GM12878 (cell line): ENCODE measurements around the gene EPHB1. TPM values are rescaled to one million over a fixed set of nuclear protein-coding genes. Genes with fewer than 3 reads are reported as not detected.

Experiments
- CEBPB ChIP-seq, 2 experiments: fragments of 150-350 bp in 1 of 2; IDR thresholded peaks; 2 replicates each; pipeline ENCODE4 v1.6.1; 2012 to 2014; ENCODE audit warnings: low read depth in 2 of 2, low read length in 2 of 2, borderline replicate concordance in 1 of 2, inconsistent platforms in 1 of 2
- CTCF ChIP-seq, 3 experiments: IDR thresholded peaks in 2 of 3; conservative IDR thresholded peaks in 1 of 3; 2 replicates each; pipeline ENCODE4 v1.5.1; 2011; ENCODE audit warnings: low read depth in 3 of 3, low read length in 3 of 3, mild to moderate bottlenecking in 3 of 3, control low read depth in 2 of 3, moderate library complexity in 2 of 3, inconsistent platforms in 1 of 3, mixed read lengths in 1 of 3; ENCODE audit not compliant: control insufficient read depth in 2 of 3, insufficient read depth in 1 of 3; ENCODE audit errors: extremely low read depth in 1 of 3
- DPF2 ChIP-seq: fragments of 450-650 bp; IDR thresholded peaks from 2 replicates; pipeline ENCODE4 v1.6.1; 2017; ENCODE audit warnings: mild to moderate bottlenecking
- E4F1 ChIP-seq: fragments of 450-650 bp; IDR thresholded peaks from 2 replicates; pipeline ENCODE4 v1.6.1; 2018; ENCODE audit warnings: borderline replicate concordance, mild to moderate bottlenecking; ENCODE audit not compliant: partially characterized antibody
- ETV6 ChIP-seq, 2 experiments: fragments of 450-650 bp in 1 of 2; IDR thresholded peaks in 1 of 2; conservative IDR thresholded peaks in 1 of 2; 2 replicates each; pipeline ENCODE4 v1.6.1; 2014; ENCODE audit warnings: antibody characterized with exemption in 1 of 2, borderline replicate concordance in 1 of 2, low read depth in 1 of 2, mild to moderate bottlenecking in 1 of 2, moderate library complexity in 1 of 2
- HDGF ChIP-seq: fragments of 450-650 bp; IDR thresholded peaks from 2 replicates; pipeline ENCODE4 v1.6.1; 2016; ENCODE audit warnings: antibody characterized with exemption
- MEF2A ChIP-seq: IDR thresholded peaks from 2 replicates; pipeline ENCODE4 v1.6.1; 2011; ENCODE audit warnings: low read depth, mild to moderate bottlenecking, low read length, moderate library complexity; ENCODE audit not compliant: insufficient read depth
- MEF2B ChIP-seq: fragments of 450-650 bp; IDR thresholded peaks from 2 replicates; pipeline ENCODE4 v1.6.1; 2018; ENCODE audit warnings: mild to moderate bottlenecking, moderate library complexity; ENCODE audit not compliant: partially characterized antibody, poor library complexity, severe bottlenecking
- MXI1 ChIP-seq: fragments of 150-350 bp; IDR thresholded peaks from 2 replicates; pipeline ENCODE4 v1.6.1; 2011; ENCODE audit warnings: low read depth, mild to moderate bottlenecking, inconsistent platforms, low read length, improper control_type of control experiment
- NBN ChIP-seq: fragments of 450-650 bp; IDR thresholded peaks from 2 replicates; pipeline ENCODE4 v1.6.1; 2016
- PAX8 ChIP-seq: fragments of 450-650 bp; IDR thresholded peaks from 2 replicates; pipeline ENCODE4 v1.6.1; 2017; ENCODE audit warnings: mild to moderate bottlenecking, moderate library complexity
- SIX5 ChIP-seq: IDR thresholded peaks from 2 replicates; pipeline ENCODE4 v1.6.1; 2011; ENCODE audit warnings: mild to moderate bottlenecking, low read depth, low read length, moderate library complexity; ENCODE audit not compliant: severe bottlenecking
- SP1 ChIP-seq: IDR thresholded peaks from one replicate; pipeline ENCODE4 v1.6.1; 2011; ENCODE audit warnings: low read depth, low read length
- polyA plus RNA-seq, 11 experiments: library from polyadenylated mRNA; depleted of rRNA in 4 of 11; unstranded in 6 of 11; stranded (reverse) in 5 of 11; fragments of >200 nt; fragmentation: Nextera tagmentation in 4 of 11; fragmentation: Illumina TruSeq in 1 of 11; extraction: Ambion mirVana in 4 of 11; extraction: Trizol in 1 of 11; gene quantifications; 1 replicate in 1 of 11; 2 replicates in 10 of 11; pipeline versions ENCODE4 v1.2.1 to v1.2.3, GENCODE V29; 2011 to 2016; ENCODE audit warnings: inconsistent platforms in 2 of 11, missing spikeins in 2 of 11, low read depth in 1 of 11
- total RNA-seq, 4 experiments: library from RNA; depleted of rRNA in 3 of 4; stranded (reverse); fragments of >200 nt in 3 of 4; fragmentation: Illumina TruSeq in 1 of 4; extraction: Trizol in 1 of 4; gene quantifications; 2 replicates each; pipeline versions ENCODE4 v1.2.1 to v1.2.3, GENCODE V29; 2013 to 2021
- TF ChIP-seq, protein P1 (sequence below): fragments of 450-650 bp; IDR thresholded peaks from 2 replicates; pipeline ENCODE4 v1.6.1; 2016; ENCODE audit warnings: mild to moderate bottlenecking
- TF ChIP-seq, protein P2 (sequence below): fragments of 450-650 bp; IDR thresholded peaks from 2 replicates; pipeline ENCODE4 v1.6.1; 2017; ENCODE audit warnings: mild to moderate bottlenecking, moderate library complexity
- TF ChIP-seq, protein P3 (sequence below): IDR thresholded peaks from 2 replicates; pipeline ENCODE4 v1.6.1; 2011; ENCODE audit warnings: low read depth, low read length, improper control_type of control experiment, borderline replicate concordance

The EPHB1 gene
- total and polyA plus RNA-seq, 10 of the 15 experiments (the other 5 are each of a cell fraction or from before 2014, with no cell fraction given): 0.33 to 23.8 (median 1.2) TPM

DNA sequence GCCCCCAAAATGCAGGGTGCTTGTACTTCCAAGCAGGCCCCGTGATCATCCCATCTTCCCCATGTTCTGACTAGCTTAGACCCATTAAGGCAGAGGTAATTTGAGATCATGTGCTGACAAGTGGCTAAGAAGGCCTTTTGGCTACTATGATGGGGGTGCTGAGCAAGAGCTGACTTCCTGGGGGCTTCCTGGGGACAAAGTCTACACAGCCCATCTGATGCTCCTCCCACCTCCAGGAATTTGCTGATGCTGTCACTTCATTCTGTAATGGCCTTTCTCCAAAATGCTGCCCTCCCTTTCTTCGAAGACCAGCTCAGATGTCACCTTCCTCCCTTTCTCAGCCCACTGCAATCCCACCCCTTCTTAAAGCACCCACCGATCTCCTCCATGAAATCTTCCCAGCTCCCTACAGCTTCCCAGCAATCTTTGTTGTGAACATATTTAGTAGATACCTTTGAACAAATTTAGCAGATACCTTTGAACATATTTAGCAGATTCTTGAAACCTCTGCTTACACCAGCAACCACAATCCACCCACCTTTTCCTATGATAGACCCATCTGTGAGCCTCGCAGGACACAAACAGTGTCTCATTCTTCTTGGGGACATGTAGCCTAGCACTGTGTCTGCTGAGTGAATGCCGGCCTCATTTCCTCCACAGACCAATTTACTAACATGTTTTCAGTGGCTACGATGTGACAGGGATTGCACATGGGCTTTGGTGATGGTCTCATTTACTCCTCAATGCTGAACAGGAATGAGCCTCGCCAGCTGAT lies 223.3 kb downstream of the EPHB1 start (continued):
- TF ChIP-seq CTCF (IDR thresholded peaks at IDR 0.05 in 2 of 3, conservative IDR thresholded peaks at IDR 0.05 in 1 of 3; ENCODE audit: control insufficient read depth in 2 of 3, extremely low read depth in 1 of 3, insufficient read depth in 1 of 3, low read depth in 3 of 3, low read length in 3 of 3) (no peak), E4F1 (no peak), CEBPB (IDR thresholded peaks at IDR 0.05; ENCODE audit: borderline replicate concordance in 1 of 2, low read depth in 2 of 2, low read length in 2 of 2) (no peak), SP1 (no peak), PAX8 (no peak), NBN (peak; percentile 86), MXI1 (no peak; the same call in 1 of the 2 replicates), MEF2B (peak; percentile 25), MEF2A (0 out of 2 replicates have a peak, but pooled peaks have one; percentile 38), SIX5 (no peak), ETV6 (conservative IDR thresholded peaks at IDR 0.05 in 1 of 2, IDR thresholded peaks at IDR 0.05 in 1 of 2; ENCODE audit: borderline replicate concordance in 1 of 2, low read depth in 1 of 2) (no peak), DPF2 (peak; percentile 39; the same call in 1 of the 2 replicates), HDGF (no peak)
- TF ChIP-seq, protein P1, sequence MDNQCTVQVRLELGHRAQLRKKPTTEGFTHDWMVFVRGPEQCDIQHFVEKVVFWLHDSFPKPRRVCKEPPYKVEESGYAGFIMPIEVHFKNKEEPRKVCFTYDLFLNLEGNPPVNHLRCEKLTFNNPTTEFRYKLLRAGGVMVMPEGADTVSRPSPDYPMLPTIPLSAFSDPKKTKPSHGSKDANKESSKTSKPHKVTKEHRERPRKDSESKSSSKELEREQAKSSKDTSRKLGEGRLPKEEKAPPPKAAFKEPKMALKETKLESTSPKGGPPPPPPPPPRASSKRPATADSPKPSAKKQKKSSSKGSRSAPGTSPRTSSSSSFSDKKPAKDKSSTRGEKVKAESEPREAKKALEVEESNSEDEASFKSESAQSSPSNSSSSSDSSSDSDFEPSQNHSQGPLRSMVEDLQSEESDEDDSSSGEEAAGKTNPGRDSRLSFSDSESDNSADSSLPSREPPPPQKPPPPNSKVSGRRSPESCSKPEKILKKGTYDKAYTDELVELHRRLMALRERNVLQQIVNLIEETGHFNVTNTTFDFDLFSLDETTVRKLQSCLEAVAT: peak; percentile 35; the same call in 1 of the 2 replicates
- TF ChIP-seq, protein P2, sequence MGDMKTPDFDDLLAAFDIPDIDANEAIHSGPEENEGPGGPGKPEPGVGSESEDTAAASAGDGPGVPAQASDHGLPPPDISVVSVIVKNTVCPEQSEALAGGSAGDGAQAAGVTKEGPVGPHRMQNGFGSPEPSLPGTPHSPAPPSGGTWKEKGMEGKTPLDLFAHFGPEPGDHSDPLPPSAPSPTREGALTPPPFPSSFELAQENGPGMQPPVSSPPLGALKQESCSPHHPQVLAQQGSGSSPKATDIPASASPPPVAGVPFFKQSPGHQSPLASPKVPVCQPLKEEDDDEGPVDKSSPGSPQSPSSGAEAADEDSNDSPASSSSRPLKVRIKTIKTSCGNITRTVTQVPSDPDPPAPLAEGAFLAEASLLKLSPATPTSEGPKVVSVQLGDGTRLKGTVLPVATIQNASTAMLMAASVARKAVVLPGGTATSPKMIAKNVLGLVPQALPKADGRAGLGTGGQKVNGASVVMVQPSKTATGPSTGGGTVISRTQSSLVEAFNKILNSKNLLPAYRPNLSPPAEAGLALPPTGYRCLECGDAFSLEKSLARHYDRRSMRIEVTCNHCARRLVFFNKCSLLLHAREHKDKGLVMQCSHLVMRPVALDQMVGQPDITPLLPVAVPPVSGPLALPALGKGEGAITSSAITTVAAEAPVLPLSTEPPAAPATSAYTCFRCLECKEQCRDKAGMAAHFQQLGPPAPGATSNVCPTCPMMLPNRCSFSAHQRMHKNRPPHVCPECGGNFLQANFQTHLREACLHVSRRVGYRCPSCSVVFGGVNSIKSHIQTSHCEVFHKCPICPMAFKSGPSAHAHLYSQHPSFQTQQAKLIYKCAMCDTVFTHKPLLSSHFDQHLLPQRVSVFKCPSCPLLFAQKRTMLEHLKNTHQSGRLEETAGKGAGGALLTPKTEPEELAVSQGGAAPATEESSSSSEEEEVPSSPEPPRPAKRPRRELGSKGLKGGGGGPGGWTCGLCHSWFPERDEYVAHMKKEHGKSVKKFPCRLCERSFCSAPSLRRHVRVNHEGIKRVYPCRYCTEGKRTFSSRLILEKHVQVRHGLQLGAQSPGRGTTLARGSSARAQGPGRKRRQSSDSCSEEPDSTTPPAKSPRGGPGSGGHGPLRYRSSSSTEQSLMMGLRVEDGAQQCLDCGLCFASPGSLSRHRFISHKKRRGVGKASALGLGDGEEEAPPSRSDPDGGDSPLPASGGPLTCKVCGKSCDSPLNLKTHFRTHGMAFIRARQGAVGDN: peak; percentile 24; the same call in 1 of the 2 replicates
- TF ChIP-seq, protein P3, sequence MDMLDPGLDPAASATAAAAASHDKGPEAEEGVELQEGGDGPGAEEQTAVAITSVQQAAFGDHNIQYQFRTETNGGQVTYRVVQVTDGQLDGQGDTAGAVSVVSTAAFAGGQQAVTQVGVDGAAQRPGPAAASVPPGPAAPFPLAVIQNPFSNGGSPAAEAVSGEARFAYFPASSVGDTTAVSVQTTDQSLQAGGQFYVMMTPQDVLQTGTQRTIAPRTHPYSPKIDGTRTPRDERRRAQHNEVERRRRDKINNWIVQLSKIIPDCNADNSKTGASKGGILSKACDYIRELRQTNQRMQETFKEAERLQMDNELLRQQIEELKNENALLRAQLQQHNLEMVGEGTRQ: no peak
